Activated T-cell treated with anti-CD3 and anti-CD28 coated beads, Interleukin-2, amount 50 U/mL, for 4 hours (primary cell): ENCODE data around the gene OBP2A. TPM values are rescaled to one million over a fixed set of nuclear protein-coding genes. Genes with fewer than 3 reads are reported as not detected.
"Not testable (repeated sequence)": the region's sequence is repeated elsewhere in the genome, so short reads cannot be mapped to it uniquely, and the experiment has no call there.

Experiments used
- ATAC-seq, 2 donors: fragments of 200-7000 bp; cut with Tn5 transposase; one replicate each; pipeline ENCODE4 v1.10.0; 2021
- DNase-seq: peaks from one replicate; pipeline ENCODE4 v3.0.0-alpha.2; 2020
- H3K27me3 Mint-ChIP-seq: one replicate; pipeline ENCODE4 v1.8.0; 2021; ENCODE audit warnings: low read depth, mixed read lengths
- H3K36me3 Mint-ChIP-seq: one replicate; pipeline ENCODE4 v1.8.0; 2022; ENCODE audit warnings: mixed read lengths; ENCODE audit not compliant: insufficient read depth
- H3K4me1 Mint-ChIP-seq: one replicate; pipeline ENCODE4 v1.8.0; 2021; ENCODE audit warnings: low read depth, mixed read lengths
- H3K4me3 Mint-ChIP-seq: one replicate; pipeline ENCODE4 v1.8.0; 2021; ENCODE audit warnings: mild to moderate bottlenecking, moderate library complexity, mixed read lengths
- H3K9me3 Mint-ChIP-seq: one replicate; pipeline ENCODE4 v1.8.0; 2021; ENCODE audit warnings: mixed read lengths
- total RNA-seq, 3 donors: library from RNA; stranded (reverse); gene quantifications; one replicate each; pipeline ENCODE4 v1.2.1, GENCODE V29; 2021

Gene OBP2A
- total RNA-seq, 3 donors from 2014 or later: not detected

DNA sequence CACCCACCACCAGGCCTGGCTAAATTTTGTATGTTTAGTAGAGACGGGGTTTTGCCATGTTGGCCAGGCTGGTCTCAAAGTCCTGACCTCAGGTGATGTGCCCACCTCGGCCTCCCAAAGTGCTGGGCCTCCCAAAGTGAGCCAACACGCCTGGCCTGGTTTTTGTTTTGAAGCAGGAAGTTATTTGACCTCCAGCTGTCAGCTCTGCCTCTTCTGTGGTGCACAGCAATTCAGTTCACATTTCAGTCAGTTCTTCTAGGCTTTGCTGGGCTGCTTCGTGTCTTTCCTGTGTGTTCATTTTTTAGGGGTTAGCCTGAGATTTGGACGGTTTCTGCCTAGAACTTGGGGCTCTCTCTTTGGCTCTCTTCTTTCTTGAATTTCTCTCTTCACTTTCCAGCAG, 15.8 kb upstream of the OBP2A start:
- ATAC-seq (no peak), DNase-seq (no peak)
- Mint-ChIP-seq H3K9me3 (no peaks in the 10 kb centered on the region), H3K4me1 (no peaks in the 10 kb centered on the region), H3K4me3 (no peak overlapping the region), H3K27me3 (peaks cover 10% of the 10 kb centered on the region), H3K36me3 (no peaks in the 10 kb centered on the region)

DNA sequence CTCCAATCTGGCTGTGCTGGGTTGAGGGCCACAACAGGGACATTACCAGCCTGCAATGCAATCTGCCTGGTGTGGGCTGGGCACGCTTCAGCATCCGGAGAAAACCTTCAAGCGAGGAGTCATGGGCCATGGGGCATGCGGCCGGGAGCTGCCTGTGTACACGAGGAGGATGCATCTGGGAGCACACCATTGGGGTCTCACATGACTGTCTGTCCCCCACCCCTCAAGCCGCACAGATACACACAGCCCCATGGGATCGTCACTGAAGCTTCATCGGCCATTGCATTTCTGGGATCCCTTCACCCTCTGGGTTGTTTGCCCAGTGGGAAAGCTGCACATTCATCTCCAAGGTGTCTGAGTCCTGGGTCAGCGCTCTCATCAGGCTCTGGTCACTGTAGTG, 14.8 kb upstream of the OBP2A start:
- no peak overlapping the region for H3K4me3 Mint-ChIP-seq
- no peak for DNase-seq
- ATAC-seq: no peak
- H3K36me3 Mint-ChIP-seq: no peaks in the 10 kb centered on the region
- no peaks in the 10 kb centered on the region for H3K4me1 Mint-ChIP-seq
- H3K9me3 Mint-ChIP-seq: no peaks in the 10 kb centered on the region
- H3K27me3 Mint-ChIP-seq: peaks cover 13% of the 10 kb centered on the region

DNA sequence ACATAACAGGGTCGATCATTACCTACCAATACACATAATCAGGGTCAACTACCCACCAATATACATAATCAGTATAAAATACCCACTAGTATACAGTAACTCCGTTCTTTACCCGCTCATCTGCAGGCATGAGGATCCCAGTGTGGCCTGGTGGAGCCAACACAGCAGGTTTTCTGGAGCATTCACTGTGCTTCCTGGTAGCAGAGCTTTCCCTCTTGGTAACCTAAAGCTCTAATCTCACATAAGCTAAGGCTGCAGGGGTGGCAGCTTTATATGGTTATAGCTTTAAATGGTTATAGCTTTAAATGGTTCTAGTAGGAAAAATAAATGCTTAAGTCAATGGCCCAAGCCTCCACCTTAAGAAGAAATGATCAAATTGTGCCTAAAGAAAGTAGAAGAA, 12.8 kb upstream of the OBP2A start:
- Mint-ChIP-seq H3K4me1 (no peaks in the 10 kb centered on the region), H3K9me3 (no peaks in the 10 kb centered on the region), H3K4me3 (no peak overlapping the region), H3K27me3 (peaks cover 19% of the 10 kb centered on the region), H3K36me3 (no peaks in the 10 kb centered on the region)
- DNase-seq: no peak
- ATAC-seq: no peak

DNA sequence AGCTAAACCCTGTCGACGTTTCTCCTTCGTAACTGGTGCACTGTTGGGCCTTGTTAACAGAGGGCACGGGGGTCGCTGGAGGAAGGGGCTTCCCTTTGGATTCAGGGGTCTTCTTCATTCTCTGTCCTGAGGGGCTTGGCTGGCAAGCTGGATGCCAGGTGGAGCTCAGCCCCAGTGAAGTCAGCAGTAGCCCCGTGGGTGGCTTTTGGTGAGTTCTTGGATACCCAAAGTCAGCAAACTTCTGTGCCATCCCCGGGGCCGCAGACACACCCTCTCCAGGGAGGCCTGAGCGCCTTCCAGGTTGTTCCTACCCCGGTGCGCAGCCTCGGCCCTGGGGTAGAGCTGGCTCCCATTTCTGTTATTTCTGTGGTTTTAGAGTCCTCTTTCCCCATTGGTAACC, 12.3 kb upstream of the OBP2A start:
- Mint-ChIP-seq H3K36me3 (no peaks in the 10 kb centered on the region), H3K4me3 (no peak overlapping the region), H3K27me3 (peaks cover 23% of the 10 kb centered on the region), H3K9me3 (no peaks in the 10 kb centered on the region), H3K4me1 (no peaks in the 10 kb centered on the region)
- ATAC-seq: no peak
- no peak for DNase-seq

DNA sequence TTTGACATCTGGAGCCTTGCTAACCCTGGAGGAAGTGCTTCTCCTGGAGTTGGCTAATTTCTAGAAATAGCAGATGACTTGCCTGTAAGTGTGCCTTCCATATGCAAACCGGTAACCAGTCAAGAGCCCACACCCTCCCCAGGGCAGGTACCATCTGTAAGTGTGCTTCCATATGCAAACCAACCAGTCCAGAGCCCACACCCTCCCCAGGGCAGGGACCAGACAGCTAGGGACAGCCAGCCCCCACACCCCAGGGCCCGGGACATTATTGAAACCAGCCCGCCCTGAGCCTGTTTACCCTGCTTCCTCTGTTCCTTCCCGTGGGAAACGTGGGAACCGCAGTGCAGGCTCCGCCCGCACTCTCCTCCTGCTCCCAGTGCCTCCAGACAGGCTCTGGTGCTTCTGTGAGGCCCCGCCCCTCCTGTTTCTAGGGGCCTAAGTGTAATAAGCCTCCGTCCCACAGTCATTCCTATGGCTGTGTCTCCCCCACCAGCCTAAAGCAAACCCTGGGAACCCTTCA, 11.7 kb upstream of the OBP2A start:
- H3K4me3 Mint-ChIP-seq, H3K36me3 Mint-ChIP-seq, DNase-seq, H3K9me3 Mint-ChIP-seq, ATAC-seq, H3K4me1 Mint-ChIP-seq: not testable (repeated sequence)
- peaks cover 29% of the 10 kb centered on the region for H3K27me3 Mint-ChIP-seq

DNA sequence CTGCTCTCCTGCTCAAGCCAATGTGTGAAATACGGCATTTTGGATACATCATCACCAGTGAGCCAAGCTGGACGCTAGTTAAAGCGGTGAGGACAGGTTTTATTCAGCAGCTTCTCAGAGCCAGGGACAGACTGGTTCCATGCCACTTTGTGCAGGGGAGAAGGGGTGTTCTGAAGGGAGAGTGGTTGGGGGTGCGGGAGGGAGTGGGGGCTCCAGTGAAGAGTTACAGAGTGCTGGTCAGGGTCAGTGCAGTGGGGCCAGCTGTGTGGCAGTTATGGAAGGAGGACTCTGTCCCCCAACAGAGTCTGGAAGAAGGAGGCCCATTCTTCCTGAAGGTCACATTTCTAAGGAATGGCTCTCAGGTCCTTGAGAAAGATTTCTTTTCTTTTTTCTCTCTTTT, 11.1 kb upstream of the OBP2A start:
- not testable (repeated sequence) for ATAC-seq

DNA sequence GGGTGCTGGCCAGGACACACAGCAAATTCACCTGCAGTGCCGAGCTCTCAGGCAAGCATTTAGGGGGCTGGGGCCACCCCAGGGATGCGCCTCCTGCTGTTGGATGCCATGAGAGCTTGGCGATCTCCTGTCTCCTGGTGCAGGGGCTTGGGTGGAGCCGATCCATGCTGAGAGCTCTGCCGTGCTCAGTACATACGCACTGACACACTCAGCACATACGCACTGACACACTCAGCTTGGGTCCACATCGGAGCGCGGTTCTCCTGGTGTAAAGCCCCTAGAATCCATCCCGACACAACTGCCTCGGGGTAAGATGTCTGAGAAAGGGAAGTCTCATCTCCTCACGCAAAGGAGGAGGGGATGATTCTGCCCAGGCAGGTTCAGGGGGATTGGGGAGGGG, 10.3 kb upstream of the OBP2A start:
- H3K36me3 Mint-ChIP-seq, H3K4me3 Mint-ChIP-seq, H3K9me3 Mint-ChIP-seq, DNase-seq, H3K4me1 Mint-ChIP-seq, ATAC-seq: not testable (repeated sequence)
- peaks cover 33% of the 10 kb centered on the region for H3K27me3 Mint-ChIP-seq

More for the DNA sequence above, 11.1 kb upstream of the OBP2A start:
- peaks cover 30% of the 10 kb centered on the region for H3K27me3 Mint-ChIP-seq
- H3K4me3 Mint-ChIP-seq, H3K36me3 Mint-ChIP-seq, H3K9me3 Mint-ChIP-seq, H3K4me1 Mint-ChIP-seq, DNase-seq: not testable (repeated sequence)

DNA sequence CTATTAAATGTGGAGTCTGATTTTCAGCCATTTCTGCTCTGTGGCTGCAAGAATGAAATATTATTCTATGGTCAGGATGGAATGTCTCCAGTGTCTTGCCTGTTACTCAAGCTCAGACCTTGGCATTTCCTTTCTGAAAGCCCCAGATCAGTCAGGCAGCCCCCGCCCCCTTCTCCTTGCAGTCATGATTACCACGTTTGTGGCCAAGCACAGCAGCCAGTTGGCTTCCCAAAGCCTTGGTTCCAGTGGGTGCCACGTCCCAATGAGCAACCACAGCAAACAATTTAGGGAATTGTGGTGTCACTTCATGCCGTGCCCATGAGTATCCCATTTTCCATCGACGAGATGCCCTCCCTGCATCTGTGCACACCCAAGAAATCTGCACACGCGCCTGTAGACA, 9.7 kb upstream of the OBP2A start:
- H3K36me3 Mint-ChIP-seq: no peaks in the 10 kb centered on the region
- ATAC-seq (no peak), DNase-seq (no peak)
- peaks cover 33% of the 10 kb centered on the region for H3K27me3 Mint-ChIP-seq
- no peaks in the 10 kb centered on the region for H3K4me1 Mint-ChIP-seq
- no peaks in the 10 kb centered on the region for H3K9me3 Mint-ChIP-seq
- no peak overlapping the region for H3K4me3 Mint-ChIP-seq

DNA sequence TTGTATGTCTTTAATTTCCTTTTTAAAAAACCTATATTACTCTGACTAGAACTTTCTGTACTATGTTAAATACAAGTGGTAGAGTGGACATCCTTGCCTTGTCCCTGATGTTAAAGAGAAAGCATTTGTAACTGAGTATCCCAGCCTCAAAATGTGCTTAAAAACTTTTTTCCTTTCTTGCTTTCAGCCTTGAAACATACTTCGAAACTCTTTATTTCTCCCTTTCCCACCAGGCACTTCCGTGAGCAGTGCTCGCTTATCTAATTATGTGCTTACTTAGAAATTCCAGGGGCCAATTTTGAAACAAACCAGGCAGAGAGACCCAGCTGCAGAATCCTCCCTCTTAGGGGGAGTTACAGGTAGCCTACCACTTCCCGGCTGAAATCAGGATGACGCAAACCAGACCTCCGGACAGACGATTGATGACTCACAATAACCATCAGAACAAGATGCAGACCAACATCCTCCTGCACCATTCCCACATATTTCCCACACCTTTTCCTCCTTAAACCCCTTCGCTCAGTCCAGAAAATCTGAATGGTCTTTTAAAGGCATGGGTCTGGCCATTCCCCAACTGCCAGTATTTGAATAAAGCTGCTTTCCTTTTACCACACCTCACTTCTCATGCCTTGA, 2.5 kb upstream of the OBP2A start:
- H3K4me3 Mint-ChIP-seq, H3K9me3 Mint-ChIP-seq, ATAC-seq, H3K4me1 Mint-ChIP-seq, H3K36me3 Mint-ChIP-seq, DNase-seq: not testable (repeated sequence)
- H3K27me3 Mint-ChIP-seq: peaks cover 22% of the 10 kb centered on the region

DNA sequence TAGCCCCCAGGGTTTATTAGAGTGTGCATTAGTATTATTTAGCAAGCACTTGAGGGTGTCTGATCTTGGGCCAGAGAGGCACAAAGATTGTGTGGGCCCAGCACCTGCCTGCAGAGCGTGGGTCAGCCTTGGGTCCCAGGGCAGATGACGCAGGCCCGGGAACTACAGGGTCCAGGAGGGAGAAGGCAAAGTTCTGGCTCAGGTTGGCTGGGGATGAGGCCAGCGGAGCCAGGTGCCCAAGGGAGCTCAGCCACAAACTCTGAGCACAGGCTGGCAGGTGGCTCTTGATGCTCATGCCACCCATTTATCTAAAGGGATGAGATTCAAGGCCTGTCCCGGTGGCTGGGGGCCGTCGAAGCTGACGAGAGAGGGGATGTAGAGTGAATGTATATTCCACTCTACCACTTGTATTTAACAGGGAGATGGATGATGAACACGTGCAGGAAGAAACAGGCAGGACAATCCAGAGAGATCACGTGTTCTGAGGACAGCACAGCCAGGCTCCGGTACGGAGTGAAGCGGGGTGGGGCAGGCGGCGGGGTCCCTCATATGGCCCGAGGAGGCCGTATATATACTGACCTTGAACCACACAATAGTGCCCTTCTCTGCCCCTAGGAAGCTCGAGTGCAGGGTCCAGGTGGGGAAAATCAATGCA, 818 bp upstream of the OBP2A start:
- no peak for ATAC-seq
- no peaks in the 10 kb centered on the region for H3K4me1 Mint-ChIP-seq
- no peak overlapping the region for H3K4me3 Mint-ChIP-seq
- H3K36me3 Mint-ChIP-seq: no peaks in the 10 kb centered on the region
- DNase-seq: no peak
- H3K27me3 Mint-ChIP-seq: peaks cover 11% of the 10 kb centered on the region
- H3K9me3 Mint-ChIP-seq: no peaks in the 10 kb centered on the region

DNA sequence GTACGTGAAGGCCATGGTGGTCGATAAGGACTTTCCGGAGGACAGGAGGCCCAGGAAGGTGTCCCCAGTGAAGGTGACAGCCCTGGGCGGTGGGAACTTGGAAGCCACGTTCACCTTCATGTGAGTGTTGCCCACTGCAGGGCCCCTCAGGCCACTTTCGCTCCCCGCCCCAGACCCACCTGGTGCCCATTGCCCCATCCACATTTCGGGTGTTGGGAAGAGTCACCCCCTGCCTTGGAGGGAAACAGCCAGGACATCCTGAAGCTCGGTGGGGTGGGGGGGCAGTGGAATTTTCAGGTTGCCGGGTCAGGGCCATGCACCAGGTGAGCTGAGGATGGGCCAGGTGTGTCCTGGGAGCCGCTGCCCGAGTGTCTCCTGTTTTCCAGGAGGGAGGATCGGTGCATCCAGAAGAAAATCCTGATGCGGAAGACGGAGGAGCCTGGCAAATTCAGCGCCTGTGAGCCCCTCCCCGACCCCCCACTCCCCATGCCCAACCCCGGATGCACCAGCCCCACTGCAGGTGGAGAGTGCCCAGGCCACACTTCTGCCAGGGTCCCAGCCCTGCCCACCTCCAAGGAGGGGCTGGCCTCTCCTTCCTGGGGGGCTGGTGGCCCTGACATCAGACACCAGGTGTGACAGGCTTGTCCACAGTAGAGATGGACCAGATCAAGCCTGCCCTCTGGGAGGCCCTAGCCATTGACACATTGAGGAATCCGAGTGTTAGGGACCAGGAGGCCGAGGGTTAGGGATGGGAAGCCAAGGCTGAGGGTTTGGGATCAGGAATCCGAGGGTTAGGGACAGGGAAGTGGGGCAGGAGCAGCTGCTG, 1.1 kb downstream of the OBP2A start:
- not testable (repeated sequence) for DNase-seq, H3K9me3 Mint-ChIP-seq, H3K36me3 Mint-ChIP-seq, ATAC-seq, H3K4me1 Mint-ChIP-seq, H3K4me3 Mint-ChIP-seq
- peaks cover 13% of the 10 kb centered on the region for H3K27me3 Mint-ChIP-seq

DNA sequence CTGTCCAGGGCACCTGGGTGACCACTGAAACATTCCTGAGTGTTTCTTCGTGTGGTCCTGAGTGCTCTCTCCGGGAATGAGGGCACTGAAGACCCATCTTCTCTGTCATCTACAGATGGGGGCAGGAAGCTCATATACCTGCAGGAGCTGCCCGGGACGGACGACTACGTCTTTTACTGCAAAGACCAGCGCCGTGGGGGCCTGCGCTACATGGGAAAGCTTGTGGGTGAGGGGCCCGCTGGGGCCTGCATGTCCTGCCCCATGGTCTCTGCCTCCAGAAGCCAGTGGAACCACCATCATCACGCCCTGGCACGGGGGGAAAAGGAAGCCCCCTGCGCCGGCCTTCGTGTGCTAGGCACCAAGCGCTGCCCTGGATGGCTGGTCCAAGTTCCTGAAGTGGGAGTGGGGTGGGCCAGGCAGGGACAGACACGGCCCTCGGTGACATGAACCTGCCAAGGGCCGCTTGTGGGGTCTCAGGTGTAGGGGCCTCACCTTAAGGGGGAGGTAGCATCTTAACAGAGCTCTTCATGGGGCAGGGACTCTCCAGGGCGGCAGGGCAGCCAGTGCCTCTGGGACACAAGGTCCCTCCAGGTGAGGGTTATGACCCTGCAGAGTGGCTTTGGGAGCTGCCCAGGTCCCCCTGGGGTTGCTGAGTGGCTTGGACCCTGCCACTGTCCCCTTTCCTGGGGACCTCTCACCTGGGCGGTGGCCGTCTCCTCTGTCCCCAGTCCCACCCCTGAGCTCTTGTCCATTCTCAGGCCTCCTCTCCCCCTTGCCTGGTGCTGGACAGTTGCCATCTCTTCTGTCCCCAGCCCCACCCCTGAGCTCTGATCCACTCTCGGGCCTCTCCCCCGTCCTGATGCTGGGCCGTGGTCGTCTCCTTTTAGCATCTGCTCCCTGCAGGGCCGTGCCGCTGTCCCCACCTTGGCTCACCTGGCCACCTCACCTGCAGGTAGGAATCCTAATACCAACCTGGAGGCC, 2.1 kb downstream of the OBP2A start:
- Mint-ChIP-seq H3K36me3 (no peaks in the 10 kb centered on the region), H3K4me1 (no peaks in the 10 kb centered on the region), H3K9me3 (no peaks in the 10 kb centered on the region), H3K4me3 (no peak overlapping the region), H3K27me3 (peaks cover 13% of the 10 kb centered on the region)
- no peak for DNase-seq
- no peak for ATAC-seq

DNA sequence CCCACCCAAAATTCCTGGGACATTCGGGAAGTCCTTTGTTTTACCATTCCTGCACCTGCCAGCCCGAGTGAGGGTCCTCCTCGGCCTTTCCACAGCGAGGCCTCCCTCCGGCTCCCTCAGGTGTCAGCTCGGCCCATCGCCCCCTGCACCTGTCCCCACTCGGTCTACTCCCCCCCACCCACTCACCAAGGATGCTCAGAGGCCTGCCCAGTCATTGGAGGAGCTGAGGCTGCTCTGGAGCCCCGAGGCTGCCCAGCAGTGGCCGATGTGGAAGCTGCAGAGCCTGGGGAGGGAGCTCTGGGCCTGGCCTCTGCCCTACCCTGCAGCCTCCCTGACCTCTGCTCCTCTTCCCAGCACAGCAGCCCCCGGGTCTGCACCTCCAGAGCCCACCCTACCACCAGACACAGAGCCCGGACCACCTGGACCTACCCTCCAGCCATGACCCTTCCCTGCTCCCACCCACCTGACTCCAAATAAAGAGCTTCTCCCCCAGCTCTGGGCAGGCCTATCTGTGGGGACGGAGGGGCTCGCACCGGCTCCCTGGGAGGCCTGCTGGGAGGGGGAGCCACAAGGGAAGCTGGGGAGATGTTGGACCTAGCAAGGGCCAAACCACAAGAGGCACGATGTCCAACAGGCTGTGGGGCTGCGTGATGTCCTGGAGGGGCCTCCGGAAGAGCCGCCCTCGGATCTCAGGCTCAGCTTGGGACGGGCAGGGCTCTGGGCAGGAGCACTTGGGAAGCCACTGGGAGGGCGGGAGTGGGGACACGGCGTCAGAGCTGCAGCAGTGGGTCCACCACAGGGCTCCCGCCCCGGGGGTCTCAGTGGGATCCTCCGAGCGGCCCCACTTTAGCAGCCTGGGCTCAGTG, 3.8 kb downstream of the OBP2A start:
- not testable (repeated sequence) for H3K27me3 Mint-ChIP-seq, H3K36me3 Mint-ChIP-seq

More for the DNA sequence above, 3.8 kb downstream of the OBP2A start:
- DNase-seq, H3K4me1 Mint-ChIP-seq, ATAC-seq, H3K4me3 Mint-ChIP-seq, H3K9me3 Mint-ChIP-seq: not testable (repeated sequence)
